HL-60 (cell line): Measurements from ENCODE around the gene OCEL1.
A peak's percentile ranks its signal among the peaks of the same experiment; 100 is the strongest.

Source experiments
- CTCF ChIP-seq: IDR thresholded peaks from one replicate; pipeline ENCODE4 v1.5.1; 2011; ENCODE audit warnings: low read length, control low read depth, inconsistent platforms; ENCODE audit not compliant: insufficient read depth
- GABPA ChIP-seq: IDR thresholded peaks from 2 replicates; pipeline ENCODE4 v1.6.1; 2012; ENCODE audit warnings: low read depth
- SPI1 ChIP-seq: IDR thresholded peaks from 2 replicates; pipeline ENCODE4 v1.6.1; 2012; ENCODE audit warnings: low read depth, mild to moderate bottlenecking, borderline replicate concordance

GRCh38 chr19:17226002-17226933, at the start of gene OCEL1:
- TF ChIP-seq GABPA (0 out of 2 replicates have a peak, but pooled peaks have one; percentile 14), CTCF (no peak), SPI1 (no peak)
